Dedifferentiated amniotic fluid mesenchymal stem cell (primary cell): Measurements from ENCODE around the gene TRAF5.
"Not testable (repeated sequence)": the region's sequence is repeated elsewhere in the genome, so short reads cannot be mapped to it uniquely, and the experiment has no call there.

Source experiments
- DNase-seq: peaks from one replicate; pipeline ENCODE4 v3.0.0-alpha.2; 2016; ENCODE audit errors: extremely low spot score

Gene TRAF5

GRCh38 chr1:211326528-211327345 is at the start of gene TRAF5:
TSS of gene TRAF5 (plus strand) at chr1:211326833. CDS start at chr1:211353240, 26,407 bp downstream.
- DNase-seq, result peak; percentile 17

DNA sequence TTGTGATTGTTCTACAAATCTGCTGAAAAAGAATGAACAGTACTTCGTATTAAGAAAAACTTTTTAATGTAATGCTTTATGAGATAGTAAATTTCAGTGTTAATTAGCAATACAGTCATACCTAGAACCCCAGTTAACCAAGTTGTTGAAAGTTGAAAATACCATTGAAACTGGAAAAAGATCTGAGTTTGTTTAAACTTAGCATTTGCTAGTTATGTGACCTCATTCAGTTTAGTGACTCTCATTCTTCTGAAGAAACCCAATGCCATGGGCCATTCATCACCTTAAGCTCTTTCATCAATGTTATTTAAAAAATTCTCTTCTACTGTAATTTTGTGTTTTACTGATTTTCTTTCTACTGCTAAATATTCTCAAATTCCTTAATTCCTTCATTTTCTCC is 47.3 kb upstream of the TRAF5 start:
- DNase-seq, result no peak

- DNase-seq, result no peak
Observed at GRCh38 chr1:211280910-211281309, 45.7 kb upstream of the TRAF5 start.

GRCh38 chr1:211281320-211282022 is 45.2 kb upstream of the TRAF5 start:
- DNase-seq, result no peak

DNA sequence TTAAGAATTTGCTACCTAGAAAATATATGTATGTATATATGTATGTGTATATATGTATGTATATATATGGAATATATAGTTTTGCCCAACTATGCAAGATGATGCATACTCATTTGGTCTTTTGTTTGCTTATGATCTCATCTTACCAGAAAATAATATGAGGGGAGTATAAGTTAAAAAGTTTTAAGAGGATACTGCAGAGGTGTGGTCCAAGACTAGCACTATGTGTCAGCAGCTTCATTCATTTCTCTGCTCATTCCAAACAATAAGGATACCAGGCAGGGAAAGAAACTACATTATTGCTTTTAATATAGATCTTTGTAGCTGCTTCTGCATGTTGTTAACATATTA is 44.6 kb upstream of the TRAF5 start:
- no peak for DNase-seq

GRCh38 chr1:211285196-211285595 is 41.4 kb upstream of the TRAF5 start:
- no peak for DNase-seq

DNA sequence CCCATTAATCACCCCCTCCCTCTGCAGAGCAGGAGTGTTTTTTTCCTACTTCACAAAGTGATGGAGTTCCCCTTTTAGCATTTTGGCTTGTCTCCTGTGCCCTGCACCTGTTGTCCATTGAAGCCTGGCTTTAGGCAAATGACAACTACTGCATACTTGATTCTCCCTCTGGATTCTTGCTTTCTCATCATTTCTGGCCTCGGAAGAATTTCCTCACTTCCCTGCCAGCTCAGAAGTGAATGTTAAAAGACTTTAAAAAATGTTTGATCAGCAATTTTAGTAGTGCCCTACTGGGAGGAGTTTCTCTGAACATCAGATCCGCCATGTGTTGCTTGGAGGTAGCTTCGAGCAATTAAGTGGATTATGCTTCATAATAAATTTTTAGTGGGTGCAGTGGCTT is 39.4 kb upstream of the TRAF5 start:
- DNase-seq, result no peak

DNA sequence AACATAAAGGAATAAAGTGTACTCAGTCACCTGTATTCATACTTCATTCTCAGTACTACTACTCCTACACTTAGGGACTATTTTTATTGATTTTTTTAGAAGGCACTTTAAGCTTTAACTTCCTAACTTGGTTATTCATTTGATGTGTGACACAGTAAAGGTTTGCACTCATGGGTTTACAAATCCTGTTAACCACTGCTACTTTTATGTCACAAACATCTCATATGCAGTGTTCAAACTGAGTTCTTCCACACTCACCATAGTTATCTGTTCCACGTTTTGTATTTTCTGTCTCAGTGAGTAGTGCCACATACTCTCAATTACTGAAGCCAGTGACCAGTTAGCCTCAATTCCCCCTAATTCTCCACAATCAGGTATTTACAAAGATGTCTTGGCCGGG is 34.2 kb upstream of the TRAF5 start:
- no peak for DNase-seq

- no peak for DNase-seq
Observed at GRCh38 chr1:211296396-211296795, 30.2 kb upstream of the TRAF5 start.

- no peak for DNase-seq
Observed at GRCh38 chr1:211305044-211305443, 21.6 kb upstream of the TRAF5 start.

DNA sequence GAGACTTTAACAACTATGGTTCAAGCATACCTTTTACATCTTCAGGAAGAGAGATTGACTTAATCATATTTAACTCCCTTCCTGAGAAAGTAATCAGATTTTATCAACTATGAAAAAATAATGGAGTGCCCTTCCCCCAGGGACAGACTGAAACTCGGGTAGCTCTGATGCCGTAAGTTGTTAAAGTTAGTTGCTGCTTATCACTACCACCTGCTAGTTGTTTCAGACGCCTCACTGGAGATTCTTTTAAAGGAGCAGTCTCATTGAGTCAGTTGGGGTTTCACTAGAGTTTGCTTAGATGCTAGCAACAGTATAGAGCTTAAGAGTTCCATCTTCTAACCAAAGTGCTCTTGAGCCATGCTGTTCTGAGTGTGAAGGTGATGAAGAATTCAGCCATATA is 17.0 kb upstream of the TRAF5 start:
- no peak for DNase-seq

DNA sequence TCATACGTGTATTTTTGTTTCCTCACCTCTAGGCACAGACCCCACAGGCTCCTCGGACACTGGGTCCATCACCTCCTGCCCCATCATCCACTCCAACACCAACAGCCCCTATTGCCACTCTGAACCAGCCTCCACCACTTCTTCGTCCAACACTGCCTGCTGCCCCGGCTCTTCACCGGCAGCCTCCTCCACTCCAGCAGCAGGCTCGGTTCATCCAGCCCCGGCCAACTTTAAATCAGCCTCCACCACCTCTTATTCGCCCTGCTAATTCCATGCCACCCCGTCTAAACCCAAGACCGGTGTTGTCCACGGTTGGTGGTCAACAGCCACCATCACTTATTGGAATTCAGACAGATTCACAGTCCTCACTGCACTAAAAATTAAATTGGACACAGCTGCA is 13.2 kb upstream of the TRAF5 start:
- DNase-seq, result no peak

- no peak for DNase-seq
Observed at GRCh38 chr1:211318576-211319280, 7.9 kb upstream of the TRAF5 start.

DNA sequence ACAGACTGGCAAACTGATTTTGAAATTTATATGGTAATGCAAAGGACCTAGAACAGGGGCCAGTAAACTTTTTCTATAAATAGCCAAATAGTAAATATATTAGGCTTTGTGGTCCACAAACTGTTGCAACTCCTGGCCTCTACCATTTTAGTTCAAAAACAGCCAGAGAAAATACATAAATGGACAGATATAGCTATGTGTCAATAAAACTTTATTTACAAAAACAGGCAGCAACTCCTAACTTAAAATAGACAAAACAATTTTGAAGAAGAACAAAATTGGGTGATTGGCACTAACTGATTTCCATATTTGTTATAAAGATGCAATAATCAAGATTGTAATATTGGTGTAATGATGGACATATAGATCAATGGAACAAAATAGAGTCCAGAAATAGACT is 6.7 kb upstream of the TRAF5 start:
- no peak for DNase-seq

- no peak for DNase-seq
Observed at GRCh38 chr1:211320980-211321379, 5.7 kb upstream of the TRAF5 start.

DNA sequence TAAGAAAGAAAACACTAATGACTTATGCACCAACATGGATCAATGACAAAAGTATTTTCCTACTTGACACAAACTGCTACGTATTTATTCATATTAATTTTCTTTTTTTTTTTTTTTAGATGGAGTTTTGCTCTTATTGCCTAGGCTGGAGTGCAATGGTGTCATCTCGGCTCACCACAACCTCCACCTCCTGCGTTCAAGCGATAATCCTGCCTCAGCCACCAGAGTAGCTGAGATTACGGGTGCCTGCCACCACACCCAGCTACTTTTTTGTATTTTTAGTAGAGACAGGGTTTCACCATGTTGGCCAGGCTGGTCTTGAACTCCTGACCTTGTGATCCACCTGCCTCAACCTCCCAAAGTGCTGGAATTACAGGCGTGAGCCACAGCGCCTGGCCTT is 5.0 kb upstream of the TRAF5 start:
- DNase-seq, result not testable (repeated sequence)

- peak; percentile 64 for DNase-seq
Observed at GRCh38 chr1:211323156-211324063, 3.2 kb upstream of the TRAF5 start.

DNA sequence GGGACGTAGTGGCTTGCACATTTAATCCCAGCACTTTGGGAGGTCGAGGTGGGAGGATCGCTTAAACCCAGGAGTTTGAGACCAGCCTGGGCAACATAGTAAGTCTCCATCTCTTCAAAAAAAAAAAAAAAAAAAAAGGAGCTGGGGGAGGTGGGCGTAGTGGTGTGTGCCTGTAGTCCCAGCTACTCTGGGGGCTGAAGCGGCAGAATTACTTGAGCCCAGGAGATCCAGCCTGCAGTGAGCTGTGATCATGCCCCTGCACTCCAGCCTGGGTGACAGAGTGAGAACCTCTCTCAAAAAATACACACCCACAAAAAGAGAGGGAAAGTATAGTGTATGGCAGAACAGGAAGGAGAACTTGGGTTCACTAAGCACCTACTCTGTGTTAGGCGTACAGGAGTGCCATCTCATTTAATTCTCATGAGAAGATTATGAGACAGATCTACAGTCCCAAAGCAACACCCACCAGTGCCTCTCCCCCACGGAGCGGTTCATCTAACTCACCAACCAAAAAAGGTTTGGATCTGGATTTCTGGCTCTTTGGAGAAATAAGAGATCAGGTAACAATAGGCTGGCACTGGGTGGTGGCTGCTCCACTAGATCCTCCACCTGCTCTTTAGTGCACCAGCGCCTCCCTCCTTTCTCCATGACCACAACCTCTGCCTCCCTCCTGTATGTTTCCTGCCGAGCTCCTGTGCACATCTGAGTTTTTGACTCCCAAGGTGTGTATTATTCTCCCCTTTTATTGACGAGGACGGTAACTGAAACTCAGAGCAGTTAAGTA is 1.4 kb upstream of the TRAF5 start:
- DNase-seq, result no peak

- no peak for DNase-seq
Observed at GRCh38 chr1:211326140-211326527, 499 bp upstream of the TRAF5 start.

DNA sequence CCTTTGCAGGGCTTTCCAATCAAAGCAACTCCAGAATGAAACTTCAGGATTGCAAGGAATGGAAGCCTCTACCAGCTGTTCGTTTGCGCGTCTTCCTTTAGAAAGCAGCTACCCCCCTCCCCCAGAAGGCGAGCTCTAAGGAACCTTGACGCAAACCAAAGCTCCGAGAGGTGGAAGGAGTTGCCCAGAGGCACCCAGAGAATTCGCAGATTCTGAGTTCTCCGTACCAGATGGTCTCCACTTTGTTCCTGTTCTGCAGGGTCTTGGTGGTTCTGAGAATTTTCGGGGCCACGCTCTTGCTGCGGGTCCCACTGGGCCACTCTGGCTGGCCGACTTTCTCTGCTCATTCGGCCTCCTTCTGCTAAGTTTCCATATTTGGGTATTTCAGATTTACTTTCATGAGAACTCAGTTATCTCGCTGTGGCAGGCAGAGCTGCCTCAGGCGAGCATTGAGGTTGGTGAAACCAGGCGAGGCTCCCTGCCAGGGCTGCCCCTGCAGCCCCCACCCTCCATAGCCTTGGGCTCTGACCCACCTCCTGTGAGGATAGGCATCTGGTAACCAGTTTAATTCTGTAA is 801 bp downstream of the TRAF5 start:
- DNase-seq, result peak; percentile 57
